Activated CD4-positive, alpha-beta T cell treated with anti-CD3 and anti-CD28 coated beads, Interleukin-2, amount 50 U/mL, for 16 hours (primary cell): Measurements from ENCODE around the gene USP37.
A peak's percentile ranks its signal among the peaks of the same experiment; 100 is the strongest.
"Not testable (repeated sequence)": the region's sequence is repeated elsewhere in the genome, so short reads cannot be mapped to it uniquely, and the experiment has no call there.

ENCODE experiments used
- DNase-seq: peaks from one replicate; pipeline ENCODE4 v3.0.0-alpha.2; 2020

The USP37 gene

GRCh38 chr2:218568190-218569037 lies at the start of gene USP37, which contains the start of gene CNOT9:
Gene USP37, minus strand, starts transcription at chr2:218568351. Its CDS starts 9,698 bp downstream, at chr2:218558653.
Gene CNOT9, plus strand, starts transcription at chr2:218568839. Its CDS starts 116 bp downstream, at chr2:218568955.
- DNase-seq: peak; percentile 100

GRCh38 chr2:218615868-218616315 lies 47.7 kb upstream of the USP37 start:
- DNase-seq: no peak

GRCh38 chr2:218607436-218608115 lies 39.4 kb upstream of the USP37 start, which contains the start of gene PLCD4:
Gene PLCD4, plus strand, starts transcription at chr2:218607899. Its CDS starts 7,841 bp downstream, at chr2:218615740.
- DNase-seq: no peak

GRCh38 chr2:218605432-218605831 lies 37.3 kb upstream of the USP37 start:
- no peak for DNase-seq

GRCh38 chr2:218585541-218585940 lies 17.4 kb upstream of the USP37 start:
- DNase-seq: no peak

- no peak for DNase-seq
Measured at GRCh38 chr2:218583983-218584850, 16.1 kb upstream of the USP37 start.

- peak; percentile 79 for DNase-seq
Measured at GRCh38 chr2:218582076-218582475, 13.9 kb upstream of the USP37 start.

GRCh38 chr2:218578272-218578877 lies 10.2 kb upstream of the USP37 start:
- DNase-seq: no peak

- no peak for DNase-seq
Measured at GRCh38 chr2:218577482-218578220, 9.5 kb upstream of the USP37 start.

GRCh38 chr2:218576854-218577253 lies 8.7 kb upstream of the USP37 start:
- no peak for DNase-seq

GRCh38 chr2:218570850-218571249 lies 2.7 kb upstream of the USP37 start:
- peak; percentile 16 for DNase-seq

GRCh38 chr2:218569661-218570500 lies 1.7 kb upstream of the USP37 start:
- peak; percentile 31 for DNase-seq

- DNase-seq: peak; percentile 68
Measured at GRCh38 chr2:218569038-218569431, 884 bp upstream of the USP37 start.

- no peak for DNase-seq
Measured at GRCh38 chr2:218567797-218568189, 358 bp downstream of the USP37 start.

GRCh38 chr2:218566296-218566695 lies 1.9 kb downstream of the USP37 start:
- no peak for DNase-seq

- DNase-seq: no peak
Measured at GRCh38 chr2:218564056-218564455, 4.1 kb downstream of the USP37 start.

GRCh38 chr2:218558986-218559385 lies 9.2 kb downstream of the USP37 start:
- no peak for DNase-seq

- no peak for DNase-seq
Measured at GRCh38 chr2:218557941-218558340, 10.2 kb downstream of the USP37 start.

GRCh38 chr2:218555527-218555926 lies 12.6 kb downstream of the USP37 start:
- no peak for DNase-seq

GRCh38 chr2:218554225-218554624 lies 13.9 kb downstream of the USP37 start:
- not testable (repeated sequence) for DNase-seq

GRCh38 chr2:218547978-218548377 lies 20.2 kb downstream of the USP37 start:
- no peak for DNase-seq
